Stimulated activated naive CD8-positive, alpha-beta T cell treated with anti-CD3 and anti-CD28 coated beads, Interleukin-15, amount 100 ng/mL, for 72 hours (primary cell): ENCODE data around the gene CHD5.

Experiments used
- ATAC-seq: fragments of 150-1000 bp; cut with Tn5 transposase; 2 replicates; pipeline ENCODE4 v1.10.0; 2021; ENCODE audit warnings: mild to moderate bottlenecking, moderate library complexity
- DNase-seq, 2 donors: peaks; one replicate each; pipeline ENCODE4 v3.0.0; 2021 to 2022
- H3K27ac Mint-ChIP-seq, 2 donors: one replicate each; pipeline ENCODE4 v1.8.0; 2022; ENCODE audit warnings: mild to moderate bottlenecking in 2 of 2, mixed read lengths in 2 of 2, moderate library complexity in 2 of 2
- H3K27me3 Mint-ChIP-seq: one replicate; pipeline ENCODE4 v1.8.0; 2022; ENCODE audit warnings: mixed read lengths
- H3K4me1 Mint-ChIP-seq: one replicate; pipeline ENCODE4 v1.8.0; 2022; ENCODE audit warnings: mild to moderate bottlenecking, mixed read lengths
- H3K4me3 Mint-ChIP-seq, 2 donors: one replicate each; pipeline ENCODE4 v1.8.0; 2022; ENCODE audit warnings: mild to moderate bottlenecking in 2 of 2, mixed read lengths in 2 of 2, moderate library complexity in 1 of 2
- H3K9me3 Mint-ChIP-seq, 2 donors: one replicate each; pipeline ENCODE4 v1.8.0; 2022; ENCODE audit warnings: mixed read lengths in 2 of 2

CHD5 gene

GRCh38 chr1:6208723-6209660, 28.9 kb upstream of the CHD5 start:
- H3K27me3 Mint-ChIP-seq: peaks cover 79% of the 10 kb centered on the region
- DNase-seq (peak in 1 of 2 donors; percentile 26), ATAC-seq (peak; percentile 35)
- H3K27ac Mint-ChIP-seq: no peak overlapping the region
- no peaks in the 10 kb centered on the region for H3K9me3 Mint-ChIP-seq
- H3K4me1 Mint-ChIP-seq: peaks cover 36% of the 10 kb centered on the region
- peak overlapping the region; percentile 37 to 67 for H3K4me3 Mint-ChIP-seq

- H3K27me3 Mint-ChIP-seq: peaks cover 68% of the 10 kb centered on the region
- H3K27ac Mint-ChIP-seq: no peak overlapping the region
Measured at GRCh38 chr1:6207921-6208320, 27.8 kb upstream of the CHD5 start.

GRCh38 chr1:6207075-6207885, 27.2 kb upstream of the CHD5 start:
- Mint-ChIP-seq H3K4me1 (peaks cover 36% of the 10 kb centered on the region), H3K27me3 (peaks cover 62% of the 10 kb centered on the region), H3K9me3 (no peaks in the 10 kb centered on the region), H3K27ac (no peak overlapping the region), H3K4me3 (peak overlapping the region; percentile 75 to 84)
- no peak for ATAC-seq
- no peak for DNase-seq

More at GRCh38 chr1:6207921-6208320, 27.8 kb upstream of the CHD5 start:
- H3K4me3 Mint-ChIP-seq: peak overlapping the region in 1 of 2 donors; percentile 37
- no peak for DNase-seq
- ATAC-seq: no peak
- no peaks in the 10 kb centered on the region for H3K9me3 Mint-ChIP-seq
- peaks cover 36% of the 10 kb centered on the region for H3K4me1 Mint-ChIP-seq

GRCh38 chr1:6206520-6206855, 26.4 kb upstream of the CHD5 start:
- peak overlapping the region; percentile 75 to 84 for H3K4me3 Mint-ChIP-seq
- ATAC-seq: peak; percentile 10
- H3K27me3 Mint-ChIP-seq: peaks cover 54% of the 10 kb centered on the region
- peaks cover 37% of the 10 kb centered on the region for H3K4me1 Mint-ChIP-seq
- no peak for DNase-seq
- H3K9me3 Mint-ChIP-seq: no peaks in the 10 kb centered on the region
- H3K27ac Mint-ChIP-seq: no peak overlapping the region

DNA sequence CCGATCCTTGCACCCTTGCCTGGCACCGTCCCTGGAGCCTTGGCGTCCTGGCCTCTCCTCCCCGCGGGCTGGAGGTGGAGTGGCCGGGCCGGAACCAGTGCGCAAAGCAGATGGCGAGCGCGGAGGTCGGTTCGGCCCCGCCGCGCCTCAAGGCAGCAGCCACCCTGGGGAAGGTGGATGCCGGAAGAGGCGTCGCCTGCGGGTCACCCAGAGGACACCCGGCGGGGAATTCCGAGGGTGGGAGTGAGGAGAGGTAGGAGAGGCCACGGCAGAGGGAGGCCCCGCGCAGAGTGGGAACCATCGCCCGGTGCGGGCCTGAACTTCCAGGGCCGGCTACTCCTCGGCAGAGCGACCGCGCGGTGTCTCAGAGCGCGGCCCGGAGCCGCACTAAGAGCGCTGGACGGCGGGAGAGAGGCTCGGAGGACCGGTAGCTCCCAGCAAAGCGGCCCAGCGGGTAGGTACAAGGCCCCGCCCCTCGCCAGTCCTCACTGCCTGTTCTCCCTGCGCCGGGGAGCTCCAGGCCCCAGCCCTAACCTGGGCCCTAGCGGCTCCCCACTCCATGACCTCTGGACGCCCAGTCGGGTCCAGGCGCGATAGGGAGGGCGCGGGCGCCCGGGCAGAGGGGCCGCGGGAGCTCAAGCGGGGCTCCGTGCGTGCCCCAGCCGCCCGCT, 25.9 kb upstream of the CHD5 start, which contains the start of gene RNF207:
Gene RNF207, plus strand, starts transcription at position 271 of the 671 bp plus-strand sequence. CDS start 417 bp downstream, outside the sequence.
- Mint-ChIP-seq H3K9me3 (no peaks in the 10 kb centered on the region), H3K27me3 (peaks cover 49% of the 10 kb centered on the region), H3K27ac (peak within 1 kb of the TSS; percentile 13 to 48), H3K4me3 (peak within 1 kb of the TSS; percentile 84 to 85), H3K4me1 (peaks cover 42% of the 10 kb centered on the region)
- peak; percentile 84 for ATAC-seq
- peak; percentile 63 to 78 for DNase-seq

GRCh38 chr1:6202256-6202655, 22.1 kb upstream of the CHD5 start:
- Mint-ChIP-seq H3K27ac (no peak overlapping the region), H3K4me3 (no peak overlapping the region), H3K27me3 (peaks cover 12% of the 10 kb centered on the region), H3K9me3 (peaks cover 0 to 4% of the 10 kb centered on the region in 2 donors), H3K4me1 (peaks cover 52% of the 10 kb centered on the region)
- ATAC-seq: no peak
- DNase-seq: no peak

- Mint-ChIP-seq H3K9me3 (peaks cover 0 to 4% of the 10 kb centered on the region in 2 donors), H3K27me3 (no peaks in the 10 kb centered on the region), H3K4me1 (peaks cover 60% of the 10 kb centered on the region), H3K4me3 (peak overlapping the region; percentile 92 to 94), H3K27ac (peak overlapping the region; percentile 98)
- ATAC-seq (no peak), DNase-seq (no peak)
Measured at GRCh38 chr1:6200188-6200809, 20.2 kb upstream of the CHD5 start.

DNA sequence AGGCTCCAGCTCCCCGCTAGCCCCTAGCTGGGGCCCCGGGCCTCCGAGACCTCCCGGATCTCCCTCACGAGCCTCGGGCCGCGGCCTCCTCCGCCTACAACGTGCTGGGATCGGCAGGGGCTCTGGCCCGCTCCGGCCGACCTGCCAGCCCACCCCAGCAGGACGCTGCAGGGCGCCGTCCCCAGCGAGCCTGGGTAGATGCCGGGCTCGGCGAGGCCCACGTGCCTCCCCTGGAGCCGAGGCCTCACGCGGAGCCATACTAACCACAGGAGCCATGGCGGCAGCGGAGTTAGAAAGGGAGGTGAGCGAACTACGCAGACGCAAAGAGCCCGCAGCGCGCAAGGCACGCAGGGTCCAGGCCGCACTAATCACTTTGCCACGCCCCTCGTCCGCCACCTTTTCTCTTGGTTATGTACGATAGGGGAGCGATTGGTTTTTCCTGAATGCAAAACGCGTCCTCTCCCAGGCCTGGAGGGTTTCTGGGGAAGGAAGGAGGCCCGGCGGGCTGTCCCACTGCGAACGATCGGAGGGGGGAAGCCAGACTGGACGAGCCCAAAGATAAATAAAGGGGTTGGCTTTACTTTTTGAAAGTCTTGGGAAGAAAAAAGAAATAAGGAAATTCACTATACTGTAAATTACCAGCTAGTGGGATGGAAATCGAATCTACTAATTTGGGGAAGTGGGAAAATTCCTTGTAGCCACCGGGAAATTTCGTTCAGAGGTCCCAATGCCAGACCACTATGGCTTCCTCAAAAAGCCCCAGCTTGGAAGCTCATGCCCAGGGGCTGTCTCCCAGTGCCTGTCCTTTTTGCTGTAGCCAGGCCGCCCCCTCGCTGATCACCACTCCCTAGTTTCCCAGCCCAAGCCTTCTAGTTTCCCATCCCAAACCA, 19.4 kb upstream of the CHD5 start, which contains the start of gene RPL22:
Gene RPL22, minus strand, starts transcription at position 298 of the 890 bp plus-strand sequence. Its CDS starts 22 bp downstream, at position 276.
- Mint-ChIP-seq H3K27me3 (no peaks in the 10 kb centered on the region), H3K9me3 (peaks cover 0 to 4% of the 10 kb centered on the region in 2 donors), H3K27ac (peak within 1 kb of the TSS; percentile 98), H3K4me3 (peak within 1 kb of the TSS; percentile 92 to 94), H3K4me1 (peaks cover 54% of the 10 kb centered on the region)
- ATAC-seq (peak; percentile 99), DNase-seq (peak; percentile 96 to 98)

GRCh38 chr1:6198646-6199297, 18.7 kb upstream of the CHD5 start:
- peak overlapping the region; percentile 98 for H3K27ac Mint-ChIP-seq
- no peaks in the 10 kb centered on the region for H3K27me3 Mint-ChIP-seq
- peaks cover 0 to 4% of the 10 kb centered on the region in 2 donors for H3K9me3 Mint-ChIP-seq
- H3K4me3 Mint-ChIP-seq: peak overlapping the region; percentile 92 to 94
- no peak for DNase-seq
- peaks cover 53% of the 10 kb centered on the region for H3K4me1 Mint-ChIP-seq
- ATAC-seq: peak; percentile 26

- ATAC-seq (no peak), DNase-seq (no peak)
- H3K4me1 Mint-ChIP-seq: peaks cover 56% of the 10 kb centered on the region
- H3K27me3 Mint-ChIP-seq: no peaks in the 10 kb centered on the region
- H3K4me3 Mint-ChIP-seq: peak overlapping the region; percentile 92 to 94
- peaks cover 0 to 4% of the 10 kb centered on the region in 2 donors for H3K9me3 Mint-ChIP-seq
- peak overlapping the region; percentile 98 for H3K27ac Mint-ChIP-seq
Measured at GRCh38 chr1:6197746-6198427, 17.8 kb upstream of the CHD5 start.

DNA sequence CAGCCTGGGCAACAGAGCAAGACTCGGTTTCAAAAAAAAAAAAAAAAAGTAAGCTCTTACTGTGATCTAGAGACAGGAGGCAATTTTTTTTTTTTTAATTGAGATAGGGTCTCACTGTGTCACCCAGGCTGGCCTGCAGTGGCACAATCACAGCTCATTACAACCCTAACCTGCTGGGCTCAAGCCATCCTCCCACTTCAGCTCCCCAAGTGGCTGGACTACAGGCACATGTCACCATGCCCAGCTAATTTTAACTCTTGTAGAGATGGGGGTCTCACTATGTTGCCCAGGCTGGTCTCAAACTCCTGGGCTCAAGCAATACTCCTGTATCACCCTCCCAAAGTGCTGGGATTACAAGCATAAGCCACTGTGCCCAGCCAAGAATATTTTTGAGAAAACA, 11.8 kb upstream of the CHD5 start:
- ATAC-seq (no peak), DNase-seq (no peak)
- Mint-ChIP-seq H3K27ac (no peak overlapping the region), H3K4me3 (no peak overlapping the region), H3K27me3 (no peaks in the 10 kb centered on the region), H3K4me1 (peaks cover 46% of the 10 kb centered on the region), H3K9me3 (no peaks in the 10 kb centered on the region)

DNA sequence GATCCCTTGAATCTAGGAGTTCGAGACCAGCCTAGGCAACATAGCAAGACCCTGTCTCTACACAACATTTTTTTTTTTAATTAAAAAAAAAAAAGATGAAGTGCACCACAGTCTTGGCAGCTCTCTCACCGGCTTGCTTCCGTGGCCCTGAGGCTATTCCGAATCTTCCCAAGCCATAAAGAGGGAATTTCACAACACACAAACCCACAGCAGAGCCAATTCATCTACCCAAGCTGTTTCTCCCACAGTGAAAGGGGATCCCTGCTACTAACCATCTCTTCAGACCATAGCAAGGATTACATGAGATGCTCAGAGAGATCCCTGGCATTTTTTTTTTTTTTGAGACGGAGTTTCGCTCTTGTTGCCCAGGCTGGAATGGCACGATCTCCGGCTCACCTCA, 8.3 kb upstream of the CHD5 start:
- ATAC-seq (no peak), DNase-seq (no peak)
- H3K27me3 Mint-ChIP-seq: no peaks in the 10 kb centered on the region
- no peaks in the 10 kb centered on the region for H3K9me3 Mint-ChIP-seq
- peak overlapping the region in 1 of 2 donors; percentile 42 for H3K27ac Mint-ChIP-seq
- no peak overlapping the region for H3K4me3 Mint-ChIP-seq
- peaks cover 63% of the 10 kb centered on the region for H3K4me1 Mint-ChIP-seq
